Fibroblast of gingiva (primary cell): ENCODE data around the gene USP9Y.

Experiments used
- DNase-seq: peaks from one replicate; pipeline ENCODE4 v3.0.0-alpha.2; 2011; ENCODE audit warnings: low read depth

USP9Y gene

GRCh38 chrY:12765976-12766375 is 64.9 kb downstream of the USP9Y start:
- peak; percentile 65 for DNase-seq

- no peak for DNase-seq
These were observed 83.5 kb downstream of the USP9Y start for GRCh38 chrY:12784521-12784920.

GRCh38 chrY:12793999-12794398 is 93.0 kb downstream of the USP9Y start:
- DNase-seq, result no peak

- no peak for DNase-seq
These were observed 107.0 kb downstream of the USP9Y start for GRCh38 chrY:12808046-12808445.

- DNase-seq, result peak; percentile 21
These were observed 108.0 kb downstream of the USP9Y start for GRCh38 chrY:12809034-12809433.

- DNase-seq, result no peak
These were observed 122.4 kb downstream of the USP9Y start for GRCh38 chrY:12823408-12823807.

GRCh38 chrY:12826791-12827190 is 125.8 kb downstream of the USP9Y start:
- no peak for DNase-seq

- DNase-seq, result no peak
These were observed 132.3 kb downstream of the USP9Y start for GRCh38 chrY:12833284-12833683.

GRCh38 chrY:12837550-12837949 is 136.5 kb downstream of the USP9Y start:
- no peak for DNase-seq

GRCh38 chrY:12841368-12841767 is 140.3 kb downstream of the USP9Y start:
- no peak for DNase-seq

- no peak for DNase-seq
These were observed 145.8 kb downstream of the USP9Y start for GRCh38 chrY:12846793-12847192.

GRCh38 chrY:12855791-12856275 is 154.8 kb downstream of the USP9Y start:
- peak; percentile 23 for DNase-seq

- no peak for DNase-seq
These were observed 166.9 kb downstream of the USP9Y start for GRCh38 chrY:12867960-12868359.

- DNase-seq, result no peak
These were observed 195.9 kb downstream of the USP9Y start for GRCh38 chrY:12896973-12897372.

GRCh38 chrY:12898604-12899003 is 197.6 kb downstream of the USP9Y start:
- no peak for DNase-seq

- DNase-seq, result peak; percentile 95
These were observed 203.8 kb downstream of the USP9Y start, which contains the start of gene DDX3Y for GRCh38 chrY:12904618-12905516. TSS of gene DDX3Y (plus strand) at chrY:12904868. CDS start at chrY:12904937, 69 bp downstream.

- peak; percentile 75 for DNase-seq
These were observed 204.5 kb downstream of the USP9Y start for GRCh38 chrY:12905517-12905872.

GRCh38 chrY:12905895-12906294 is 204.9 kb downstream of the USP9Y start:
- no peak for DNase-seq
